H9 (cell line): ENCODE results near the gene PGLYRP4. TPM values are rescaled to one million over a fixed set of nuclear protein-coding genes. Genes with fewer than 3 reads are reported as not detected.
A peak's percentile ranks its signal among the peaks of the same experiment; 100 is the strongest.

Source experiments
- DNase-seq: peaks from one replicate; pipeline ENCODE4 v3.0.0-alpha.2; 2017
- H2AFZ ChIP-seq: one replicate; pipeline ENCODE4 v1.6.1; 2013; ENCODE audit warnings: mild to moderate bottlenecking, low read length, control low read depth, moderate library complexity
- H2AK5ac ChIP-seq: 2 replicates; pipeline ENCODE4 v1.6.1; 2013; ENCODE audit warnings: low read length, control low read depth, mixed read lengths; ENCODE audit not compliant: insufficient read length
- H2BK120ac ChIP-seq: one replicate; pipeline ENCODE4 v1.6.1; 2013; ENCODE audit warnings: low read depth, mild to moderate bottlenecking, low read length, control low read depth, inconsistent platforms; ENCODE audit not compliant: poor library complexity, severe bottlenecking
- H2BK12ac ChIP-seq: 2 replicates; pipeline ENCODE4 v1.6.1; 2013; ENCODE audit warnings: low read length, control low read depth, mixed read lengths, low read depth; ENCODE audit not compliant: insufficient read length
- H2BK15ac ChIP-seq: 2 replicates; pipeline ENCODE4 v1.6.1; 2013; ENCODE audit warnings: low read depth, low read length, control low read depth
- H2BK20ac ChIP-seq: one replicate; pipeline ENCODE4 v1.6.1; 2013; ENCODE audit warnings: low read depth, mild to moderate bottlenecking, low read length, control low read depth, inconsistent platforms; ENCODE audit not compliant: poor library complexity, severe bottlenecking
- H2BK5ac ChIP-seq: 2 replicates; pipeline ENCODE4 v1.6.1; 2013; ENCODE audit warnings: low read length, control low read depth, mixed read lengths; ENCODE audit not compliant: insufficient read length
- H3K14ac ChIP-seq: 2 replicates; pipeline ENCODE4 v1.6.1; 2013; ENCODE audit warnings: low read length, control low read depth; ENCODE audit not compliant: insufficient read depth
- H3K18ac ChIP-seq: 2 replicates; pipeline ENCODE4 v1.6.1; 2013; ENCODE audit warnings: low read depth, mild to moderate bottlenecking, mixed read lengths, low read length, control low read depth; ENCODE audit not compliant: insufficient read length
- H3K23ac ChIP-seq: 2 replicates; pipeline ENCODE4 v1.6.1; 2013; ENCODE audit warnings: low read length, control low read depth, mixed read lengths, low read depth; ENCODE audit not compliant: insufficient read length
- H3K23me2 ChIP-seq: 2 replicates; pipeline ENCODE4 v1.6.1; 2013; ENCODE audit warnings: low read depth, mild to moderate bottlenecking, mixed read lengths, low read length, control low read depth; ENCODE audit not compliant: insufficient read length, poor library complexity, severe bottlenecking
- H3K27ac ChIP-seq: 2 replicates; pipeline ENCODE4 v1.5.1; 2013; ENCODE audit warnings: low read length, control low read depth, mixed read lengths, low read depth; ENCODE audit not compliant: insufficient read length
- H3K27me3 ChIP-seq: 2 replicates; pipeline ENCODE4 v1.6.1; 2013; ENCODE audit warnings: low read length, control low read depth, inconsistent platforms; ENCODE audit not compliant: insufficient read depth
- H3K4ac ChIP-seq: 2 replicates; pipeline ENCODE4 v1.6.1; 2013; ENCODE audit warnings: low read depth, mild to moderate bottlenecking, control low read depth, inconsistent platforms, low read length, moderate library complexity
- H3K4me1 ChIP-seq: 2 replicates; pipeline ENCODE4 v1.6.1; 2013; ENCODE audit warnings: low read length, control low read depth, inconsistent platforms; ENCODE audit not compliant: insufficient read depth
- H3K4me2 ChIP-seq: 2 replicates; pipeline ENCODE4 v1.6.1; 2013; ENCODE audit warnings: low read length, control low read depth, mixed read lengths; ENCODE audit not compliant: insufficient read length, insufficient read depth
- H3K56ac ChIP-seq: 2 replicates; pipeline ENCODE4 v1.6.1; 2013; ENCODE audit warnings: low read depth, mild to moderate bottlenecking, mixed read lengths, low read length, control low read depth; ENCODE audit not compliant: insufficient read length
- H3K79me1 ChIP-seq: 2 replicates; pipeline ENCODE4 v1.6.1; 2013; ENCODE audit warnings: low read depth, mild to moderate bottlenecking, moderate library complexity, low read length, control low read depth, inconsistent platforms; ENCODE audit not compliant: insufficient read depth, poor library complexity, severe bottlenecking
- H3K79me2 ChIP-seq: 2 replicates; pipeline ENCODE4 v1.6.1; 2013; ENCODE audit warnings: low read length, control low read depth, inconsistent platforms; ENCODE audit not compliant: insufficient read depth
- H3K9ac ChIP-seq: 2 replicates; pipeline ENCODE4 v1.6.1; 2013; ENCODE audit warnings: low read length, control low read depth, mixed read lengths; ENCODE audit not compliant: insufficient read length; ENCODE audit errors: extremely low read depth
- H3K9me3 ChIP-seq: one replicate; pipeline ENCODE4 v1.6.1; 2013; ENCODE audit warnings: low read depth, low read length, inconsistent platforms; ENCODE audit not compliant: control insufficient read depth
- H3T11ph ChIP-seq: one replicate; pipeline ENCODE4 v1.6.1; 2013; ENCODE audit warnings: mild to moderate bottlenecking, low read length, control low read depth, inconsistent platforms
- H4K20me1 ChIP-seq: one replicate; pipeline ENCODE4 v1.6.1; 2013; ENCODE audit not compliant: control insufficient read depth, insufficient read length, insufficient read depth
- H4K5ac ChIP-seq: 2 replicates; pipeline ENCODE4 v1.6.1; 2013; ENCODE audit warnings: low read depth, mild to moderate bottlenecking, mixed read lengths, low read length, control low read depth; ENCODE audit not compliant: insufficient read length
- H4K8ac ChIP-seq: replicated peaks from 2 replicates; pipeline ENCODE4 v1.6.1; 2013; ENCODE audit warnings: low read length, control low read depth, mixed read lengths, low read depth; ENCODE audit not compliant: insufficient read length
- H4K91ac ChIP-seq: 2 replicates; pipeline ENCODE4 v1.6.1; 2013; ENCODE audit warnings: low read depth, mild to moderate bottlenecking, moderate library complexity, mixed read lengths, low read length, control low read depth; ENCODE audit not compliant: insufficient read length
- H3K27ac Mint-ChIP-seq, 3 experiments: 2 replicates in 2 of 3; 3 replicates in 1 of 3; pipeline ENCODE4 v1.8.0; 2020 to 2021; ENCODE audit warnings: mixed read lengths in 3 of 3, mild to moderate bottlenecking in 1 of 3, moderate library complexity in 1 of 3
- H3K27me3 Mint-ChIP-seq: 2 replicates; pipeline ENCODE4 v1.8.0; 2021; ENCODE audit warnings: low read depth, mild to moderate bottlenecking, moderate library complexity, mixed read lengths
- H3K36me3 Mint-ChIP-seq, 3 experiments: 2 replicates in 2 of 3; 3 replicates in 1 of 3; pipeline ENCODE4 v1.8.0; 2020 to 2021; ENCODE audit warnings: low read depth in 3 of 3, mixed read lengths in 3 of 3; ENCODE audit not compliant: insufficient read depth in 1 of 3
- H3K4me1 Mint-ChIP-seq, 2 experiments: 2 replicates each; pipeline ENCODE4 v1.8.0; 2020; ENCODE audit warnings: mixed read lengths in 2 of 2
- H3K4me3 Mint-ChIP-seq, 2 experiments: 2 replicates in 1 of 2; 3 replicates in 1 of 2; pipeline ENCODE4 v1.8.0; 2020 to 2021; ENCODE audit warnings: mild to moderate bottlenecking in 2 of 2, mixed read lengths in 2 of 2, moderate library complexity in 1 of 2
- H3K9me3 Mint-ChIP-seq, 2 experiments: 2 replicates in 1 of 2; 3 replicates in 1 of 2; pipeline ENCODE4 v1.8.0; 2020; ENCODE audit warnings: mild to moderate bottlenecking in 2 of 2, mixed read lengths in 2 of 2, moderate library complexity in 1 of 2
- CTCF ChIP-seq: fragments of 200-600 bp; sonication (generic); conservative IDR thresholded peaks from 3 replicates; pipeline ENCODE4 v1.8.0; 2021; ENCODE audit warnings: antibody characterized with exemption, mild to moderate bottlenecking
- WGBS: extraction: QIAGEN DNeasy Blood & Tissue Kit; methylation state at CpG from one replicate; pipeline ENCODE4 v1.1.7; 2013; ENCODE audit warnings: missing lambda C conversion rate, low lambda C conversion rate, mixed read lengths; ENCODE audit not compliant: insufficient read length; ENCODE audit errors: extremely low coverage; 5-methylcytosine and 5-hydroxymethylcytosine counted together
- total RNA-seq: library from RNA; stranded (reverse); gene quantifications from 2 replicates; pipeline ENCODE4 v1.2.1, GENCODE V29; 2021

PGLYRP4 gene
- total RNA-seq, 1 experiment from 2014 or later, result not detected

DNA sequence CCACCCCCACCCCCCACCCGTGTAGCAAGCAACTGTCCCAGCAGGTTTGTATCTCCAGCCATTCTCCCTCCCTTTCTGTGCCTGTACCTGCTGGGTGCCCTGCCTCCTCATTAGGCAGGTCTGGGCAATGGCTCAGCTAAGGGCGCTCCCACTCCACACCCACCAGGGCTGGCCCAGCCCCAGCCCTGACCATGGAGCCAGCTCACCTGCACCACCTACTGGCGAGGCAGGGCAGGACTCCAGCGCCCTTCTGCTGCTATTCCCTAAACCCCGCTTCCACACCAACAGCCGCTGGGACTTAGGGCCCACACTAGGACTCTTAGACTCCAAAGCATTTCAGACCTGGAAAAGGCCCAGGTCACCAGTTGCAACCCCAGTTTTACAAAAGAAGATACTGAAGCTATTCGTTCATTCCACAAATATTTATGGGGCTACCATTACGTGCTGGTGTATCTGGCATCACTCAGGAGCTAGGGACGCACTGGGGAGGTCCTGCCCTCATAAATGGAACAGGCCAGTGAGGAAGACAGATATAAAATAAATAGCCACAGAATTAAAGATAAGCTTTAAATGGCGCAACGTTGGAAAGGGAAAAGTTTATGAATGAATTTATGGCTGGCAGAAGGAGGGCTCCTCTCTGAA is 59.9 kb downstream of the PGLYRP4 start:
- Histone ChIP-seq H3K18ac (no peak overlapping the region), H3K4me1 (no peaks in the 10 kb centered on the region), H2BK15ac (no peak overlapping the region), H2AK5ac (no peak overlapping the region), H2BK12ac (no peak overlapping the region), H3K27ac (no peak overlapping the region), H3K14ac (no peak overlapping the region), H4K91ac (no peak overlapping the region), H3K9ac (no peak overlapping the region), H4K20me1 (no peaks in the 10 kb centered on the region), H3K79me2 (no peaks in the 10 kb centered on the region), H4K5ac (no peak overlapping the region), H3K27me3 (no peaks in the 10 kb centered on the region; the same call in 1 of the 2 replicates), H2AFZ (no peak overlapping the region), H3T11ph (no peak overlapping the region), H3K79me1 (no peaks in the 10 kb centered on the region), H3K56ac (no peak overlapping the region), H3K9me3 (no peaks in the 10 kb centered on the region), H4K8ac (no peak overlapping the region), H3K23ac (no peak overlapping the region), H2BK20ac (no peak overlapping the region), H2BK5ac (no peak overlapping the region), H2BK120ac (no peak overlapping the region), H3K4ac (no peak overlapping the region), H3K23me2 (peaks cover 2% of the 10 kb centered on the region), H3K4me2 (no peak overlapping the region)
- no peak overlapping the region for H3K4me3 Mint-ChIP-seq
- WGBS, result no CpG with 5 or more reads among the region's 11 CpGs
- H3K36me3 Mint-ChIP-seq, result no peaks in the 10 kb centered on the region
- peaks cover 0 to 6% of the 10 kb centered on the region in 2 experiments; a peak in 2 of 4 replicates for H3K4me1 Mint-ChIP-seq
- no peak overlapping the region for H3K27ac Mint-ChIP-seq
- peak; percentile 69 for DNase-seq
- TF ChIP-seq CTCF, result peak; percentile 85
- H3K9me3 Mint-ChIP-seq, result peaks cover 0 to 8% of the 10 kb centered on the region in 2 experiments; a peak in 3 of 5 replicates
- peaks cover 6% of the 10 kb centered on the region for H3K27me3 Mint-ChIP-seq

Other genes with a start within 250 kb of the PGLYRP4 start
- gene SPRR2F, start 235.3 kb downstream of the PGLYRP4 start, total RNA-seq, result not detected in 2 replicates
- not detected in 2 replicates for gene SPRR2G, start 198.0 kb downstream of the PGLYRP4 start, total RNA-seq
- not detected in 2 replicates for gene LELP1, start 145.4 kb downstream of the PGLYRP4 start, total RNA-seq
- gene PRR9, start 131.3 kb downstream of the PGLYRP4 start, total RNA-seq, result not detected in 2 replicates
- gene LORICRIN, start 89.2 kb downstream of the PGLYRP4 start, total RNA-seq, result not detected in 2 replicates
- gene PGLYRP3, start 35.9 kb downstream of the PGLYRP4 start, total RNA-seq, result not detected in 2 replicates
- gene S100A9, start 9.0 kb upstream of the PGLYRP4 start, total RNA-seq, result not detected in 2 replicates
- gene S100A12, start 26.8 kb upstream of the PGLYRP4 start, total RNA-seq, result not detected in 2 replicates
- not detected in 2 replicates for gene S100A8, start 42.2 kb upstream of the PGLYRP4 start, total RNA-seq
- not detected in 2 replicates for gene S100A7A, start 67.7 kb upstream of the PGLYRP4 start, total RNA-seq
- gene S100A7, start 111.8 kb upstream of the PGLYRP4 start, total RNA-seq, result not detected in 2 replicates
- gene S100A6, start 187.2 kb upstream of the PGLYRP4 start, total RNA-seq, result not detected in 2 replicates
- gene S100A5, start 192.1 kb upstream of the PGLYRP4 start, total RNA-seq, result not detected in 2 replicates
- gene S100A4, start 197.0 kb upstream of the PGLYRP4 start, total RNA-seq, result 9.0 and 9.3 TPM in 2 replicates
- gene S100A3, start 200.4 kb upstream of the PGLYRP4 start, total RNA-seq, result not detected in 2 replicates
- 0.57 and 0.92 TPM in 2 replicates for gene S100A2, start 217.0 kb upstream of the PGLYRP4 start, total RNA-seq